Jurkat, Clone E6-1 (cell line): ENCODE data around the gene CCDC141.

ENCODE experiments used
- DNase-seq: peaks from one replicate; pipeline ENCODE4 v3.0.0-alpha.2; 2011; ENCODE audit warnings: low read depth, low spot score
- H3K4me3 ChIP-seq: 2 replicates; pipeline ENCODE4 v1.5.1; 2011; ENCODE audit warnings: mild to moderate bottlenecking, low read length, control low read depth, moderate library complexity

CCDC141 gene

DNA sequence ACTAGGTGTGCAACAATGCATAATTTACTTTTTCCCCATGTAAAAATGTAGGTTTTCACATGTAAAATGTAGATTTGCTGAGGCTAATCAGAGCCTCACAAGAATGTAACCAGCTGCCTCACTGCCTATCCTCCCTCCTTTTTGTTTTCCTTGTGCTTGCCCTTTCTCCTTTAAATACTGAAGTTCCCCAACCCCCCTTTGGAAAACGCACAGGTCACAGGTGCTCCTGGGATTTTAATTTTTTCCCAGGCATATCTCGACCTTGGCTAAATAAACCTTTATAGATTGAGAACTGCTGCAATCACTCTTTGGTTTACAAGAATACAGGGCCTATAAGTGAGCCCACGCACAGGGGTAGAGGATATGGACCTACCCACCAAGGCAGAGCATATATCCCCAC, 165.5 kb downstream of the CCDC141 start:
- no peak for DNase-seq

GRCh38 chr2:178882666-178883440, 167.1 kb downstream of the CCDC141 start:
- no peak overlapping the region for H3K4me3 ChIP-seq
- DNase-seq: no peak

More for the DNA sequence above, 165.5 kb downstream of the CCDC141 start:
- H3K4me3 ChIP-seq: no peak overlapping the region

DNA sequence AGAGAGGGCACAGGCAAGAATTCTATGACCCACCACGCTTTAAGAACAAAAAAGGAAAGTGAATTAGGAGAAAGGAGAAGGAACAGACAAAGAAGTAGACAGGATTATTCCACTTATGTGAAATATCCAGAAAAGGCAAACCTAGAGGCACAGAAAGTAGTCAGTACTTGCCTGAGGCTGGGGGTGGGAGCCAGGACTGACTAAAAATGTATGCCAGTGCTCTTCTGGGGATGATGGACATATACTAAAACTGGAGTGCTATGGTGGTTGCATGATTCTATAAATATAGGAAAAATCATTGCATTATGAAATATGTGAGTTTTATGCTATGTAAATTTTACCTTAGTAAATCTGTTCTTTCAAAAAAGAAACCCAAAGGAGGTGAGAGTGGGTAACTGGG, 168.9 kb downstream of the CCDC141 start:
- no peak for DNase-seq
- no peak overlapping the region for H3K4me3 ChIP-seq

- DNase-seq: no peak
- no peak overlapping the region for H3K4me3 ChIP-seq
These were observed 169.7 kb downstream of the CCDC141 start for GRCh38 chr2:178880257-178880656.

GRCh38 chr2:178877874-178878273, 172.1 kb downstream of the CCDC141 start:
- no peak overlapping the region for H3K4me3 ChIP-seq
- no peak for DNase-seq

GRCh38 chr2:178874529-178875240, 175.3 kb downstream of the CCDC141 start:
- H3K4me3 ChIP-seq: no peak overlapping the region

GRCh38 chr2:178873912-178874311, 176.0 kb downstream of the CCDC141 start:
- H3K4me3 ChIP-seq: no peak overlapping the region
- DNase-seq: no peak

More at GRCh38 chr2:178874529-178875240, 175.3 kb downstream of the CCDC141 start:
- DNase-seq: no peak

DNA sequence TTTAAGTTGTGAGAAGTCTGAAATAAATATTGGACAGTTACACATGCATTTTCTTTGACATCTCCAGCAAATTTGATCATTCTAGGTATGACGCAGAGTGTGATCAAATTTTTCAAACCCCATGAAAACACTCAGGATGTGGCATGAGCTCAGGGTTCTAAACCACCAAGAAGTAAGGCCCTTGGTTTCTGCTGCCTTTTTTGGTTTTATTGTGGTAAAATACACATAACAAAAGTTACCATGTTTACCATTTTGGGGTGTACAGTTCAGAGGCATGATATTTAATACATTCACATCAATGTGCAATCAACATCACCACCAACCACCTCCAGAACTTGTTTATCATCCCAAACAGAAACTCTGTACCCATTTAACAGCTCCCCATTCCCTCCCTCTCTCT, 178.4 kb downstream of the CCDC141 start:
- DNase-seq: peak; percentile 9
- H3K4me3 ChIP-seq: no peak overlapping the region

GRCh38 chr2:178870703-178871102, 179.2 kb downstream of the CCDC141 start:
- no peak overlapping the region for H3K4me3 ChIP-seq
- DNase-seq: no peak

GRCh38 chr2:178865999-178866398, 183.9 kb downstream of the CCDC141 start:
- DNase-seq: no peak

DNA sequence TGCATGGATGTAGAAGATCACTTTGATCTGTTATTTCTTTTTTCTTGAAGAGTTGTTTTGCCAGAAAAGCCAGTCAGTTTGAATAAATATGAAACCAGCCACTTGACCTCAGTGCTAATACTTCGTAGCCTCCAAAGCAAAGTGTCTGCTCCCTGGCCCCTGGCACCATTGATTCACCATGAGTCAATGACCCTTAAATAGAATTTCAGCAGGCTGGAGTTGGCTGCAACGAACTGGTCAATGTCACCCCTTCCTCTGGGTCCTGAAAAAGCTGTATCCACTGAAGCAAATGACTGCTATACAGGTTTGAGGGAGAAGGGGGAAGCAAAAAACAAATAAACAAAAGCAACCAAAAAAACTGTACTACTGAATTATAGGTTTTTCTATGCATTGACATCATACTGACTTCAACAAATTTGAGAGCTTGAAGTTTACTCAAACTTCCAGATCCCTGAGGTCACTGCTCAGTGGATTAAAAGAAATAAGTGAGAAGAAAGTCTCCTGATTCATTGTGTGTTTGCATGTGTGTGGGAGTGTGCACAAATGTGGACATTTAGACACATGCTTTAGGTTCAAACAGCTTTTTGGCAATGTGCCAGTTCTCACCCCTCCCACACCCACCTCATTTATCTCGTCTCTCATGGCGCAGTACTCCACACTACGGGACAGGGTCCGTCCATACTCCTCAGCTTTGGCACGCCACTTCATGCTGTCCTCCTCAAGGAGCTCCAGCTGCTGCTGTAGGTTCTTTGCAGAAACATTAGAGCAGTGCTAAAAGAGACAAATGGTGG, 184.6 kb downstream of the CCDC141 start:
- H3K4me3 ChIP-seq: no peak overlapping the region
- no peak for DNase-seq

More at GRCh38 chr2:178865999-178866398, 183.9 kb downstream of the CCDC141 start:
- no peak overlapping the region for H3K4me3 ChIP-seq

DNA sequence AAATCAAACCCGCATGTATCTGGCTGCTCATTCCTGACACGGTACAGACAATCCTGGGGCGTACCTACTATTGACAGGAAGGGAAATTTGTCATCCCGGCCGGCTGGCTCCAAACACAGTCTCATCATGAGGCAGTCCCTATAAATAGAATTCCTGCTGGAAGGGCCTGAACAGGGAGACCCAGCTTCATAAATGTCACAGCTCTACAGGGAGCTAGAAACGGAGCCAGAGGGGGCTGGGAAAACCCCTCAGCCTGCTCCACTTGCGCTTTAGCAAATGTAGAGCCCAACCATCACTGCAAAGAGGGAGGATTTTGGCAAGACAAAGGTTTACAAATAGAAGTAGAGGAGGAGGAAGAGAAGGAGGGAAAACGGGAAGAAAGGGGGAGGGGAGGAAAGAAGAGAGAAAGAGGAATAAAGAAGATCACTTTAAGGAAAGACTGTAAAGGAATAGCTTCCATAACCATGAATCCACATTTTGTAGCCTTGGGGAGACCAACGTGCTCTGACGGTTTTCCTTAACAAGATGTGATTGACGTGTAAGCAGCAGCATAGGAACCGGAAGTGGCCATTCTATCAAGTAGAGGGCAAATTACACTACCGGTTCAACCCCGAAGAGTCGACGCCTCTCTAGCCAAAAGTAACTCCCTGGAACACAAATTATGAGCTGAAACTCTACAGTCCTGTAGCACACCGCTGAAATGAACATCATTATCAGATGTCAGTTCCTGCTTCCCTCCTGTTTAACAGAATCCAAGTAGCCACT, 185.9 kb downstream of the CCDC141 start:
- no peak for DNase-seq

GRCh38 chr2:178863130-178863855, 186.6 kb downstream of the CCDC141 start:
- DNase-seq: no peak
- H3K4me3 ChIP-seq: no peak overlapping the region

More for the DNA sequence above, 185.9 kb downstream of the CCDC141 start:
- no peak overlapping the region for H3K4me3 ChIP-seq

DNA sequence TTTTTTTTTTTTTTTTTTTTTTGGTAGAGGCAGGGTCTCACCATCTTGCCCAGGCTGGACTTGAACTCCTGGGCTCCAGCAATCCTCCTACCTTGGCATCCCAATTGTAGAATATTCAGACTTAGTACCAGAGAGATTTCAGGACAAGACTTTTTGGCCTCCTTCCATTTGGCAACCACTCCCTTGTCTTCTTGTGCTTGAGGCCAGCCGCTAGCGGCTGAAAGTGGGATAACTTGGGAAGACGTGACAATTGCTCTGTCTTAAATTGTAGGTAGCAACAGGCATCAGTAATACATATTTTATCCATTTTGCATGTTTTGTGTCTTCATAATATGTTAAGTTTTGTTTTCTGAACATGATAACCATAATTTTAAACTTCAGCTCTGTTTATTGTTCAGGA, 189.4 kb downstream of the CCDC141 start:
- no peak for DNase-seq
- H3K4me3 ChIP-seq: no peak overlapping the region

DNA sequence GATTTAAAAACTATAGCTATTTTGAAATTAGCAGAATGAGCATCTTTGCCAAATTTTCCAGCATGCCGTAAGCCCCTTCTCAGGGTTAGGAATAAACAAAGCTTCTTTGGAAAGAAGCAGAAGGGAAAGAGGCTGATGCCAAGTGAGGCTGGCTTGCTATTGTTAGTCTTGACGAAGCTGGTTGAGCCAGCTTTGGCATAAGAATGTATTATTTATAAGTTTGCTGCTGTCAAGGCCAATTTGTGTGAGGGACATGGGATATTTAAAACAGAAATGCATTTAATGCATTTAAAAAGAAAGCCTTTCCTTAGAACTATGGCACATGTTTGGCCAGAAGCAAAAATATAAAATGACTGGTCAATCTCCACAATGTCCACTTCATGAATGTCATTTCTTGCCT, 190.2 kb downstream of the CCDC141 start:
- DNase-seq: no peak
- H3K4me3 ChIP-seq: no peak overlapping the region

GRCh38 chr2:178858896-178859625, 190.9 kb downstream of the CCDC141 start:
- no peak for DNase-seq
- H3K4me3 ChIP-seq: no peak overlapping the region

DNA sequence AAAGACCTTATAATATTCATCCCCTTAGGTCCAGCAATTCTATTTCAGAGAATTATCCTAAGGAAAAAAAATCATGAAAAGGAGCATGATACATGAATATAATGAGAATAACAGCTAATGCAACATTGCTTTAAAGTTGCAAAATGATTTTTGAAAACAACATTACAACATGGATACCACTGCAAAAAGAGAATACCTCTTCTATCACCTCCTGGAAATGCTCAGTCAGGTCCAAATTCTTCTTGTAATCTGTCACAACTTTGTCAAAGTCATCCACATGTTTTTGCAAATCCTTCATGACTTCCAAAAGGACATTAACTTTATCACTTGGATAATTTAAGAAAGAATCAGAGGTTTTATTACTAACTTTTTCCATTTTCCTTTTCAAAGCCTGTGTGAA, 194.8 kb downstream of the CCDC141 start:
- no peak overlapping the region for H3K4me3 ChIP-seq
- no peak for DNase-seq

DNA sequence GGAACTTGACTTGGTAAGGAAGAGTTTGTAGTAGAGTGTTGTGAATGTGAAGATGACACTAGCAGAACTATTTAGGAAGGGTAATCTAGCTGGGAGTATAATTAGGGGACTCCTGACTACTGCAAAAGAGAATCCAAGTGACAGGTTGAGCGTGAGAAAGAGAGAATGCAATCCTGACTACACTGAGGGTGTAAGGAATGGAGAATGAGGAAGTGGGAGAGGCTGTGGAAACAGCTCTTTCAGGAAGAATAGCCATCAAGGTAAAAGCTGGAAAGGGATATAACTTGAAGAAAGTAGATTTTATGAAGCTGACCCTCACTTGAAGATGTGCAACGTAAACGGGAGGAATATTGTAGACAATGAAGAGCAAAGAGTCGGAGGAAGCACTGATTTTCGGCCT, 201.6 kb downstream of the CCDC141 start:
- DNase-seq: no peak
- H3K4me3 ChIP-seq: no peak overlapping the region
